Limb (tissue), 2 donors: ENCODE measurements around the gene PFDN1.
"Not testable (repeated sequence)": the region's sequence is repeated elsewhere in the genome, so short reads cannot be mapped to it uniquely, and the experiment has no call there.

ENCODE experiments used
- DNase-seq, 2 donors: peaks; one replicate each; pipeline ENCODE4 v3.0.0-alpha.2; 2016; ENCODE audit errors: extremely low spot score in 2 of 2

Gene PFDN1

GRCh38 chr5:140302786-140303639 is at the start of gene PFDN1:
Gene PFDN1 (minus strand): TSS chr5:140303101. CDS start chr5:140303073, 28 bp downstream.
- peak; percentile 91 to 98 for DNase-seq

- DNase-seq = peak in 1 of 2 donors; percentile 67
These were observed 48.9 kb upstream of the PFDN1 start for GRCh38 chr5:140351609-140352334.

GRCh38 chr5:140349244-140349643 is 46.3 kb upstream of the PFDN1 start:
- DNase-seq = no peak

GRCh38 chr5:140348104-140348503 is 45.2 kb upstream of the PFDN1 start:
- DNase-seq = no peak

GRCh38 chr5:140347360-140347759 is 44.5 kb upstream of the PFDN1 start:
- no peak for DNase-seq

- peak; percentile 61 to 85 for DNase-seq
These were observed 43.7 kb upstream of the PFDN1 start, which contains the start of gene HBEGF for GRCh38 chr5:140346348-140347221. Gene HBEGF (minus strand): TSS chr5:140346603. CDS start chr5:140346328, 275 bp downstream.

- DNase-seq = peak in 1 of 2 donors; percentile 72
These were observed 43.0 kb upstream of the PFDN1 start for GRCh38 chr5:140345919-140346347.

GRCh38 chr5:140344683-140345423 is 42.0 kb upstream of the PFDN1 start:
- DNase-seq = no peak

- DNase-seq = not testable (repeated sequence)
These were observed 40.9 kb upstream of the PFDN1 start for GRCh38 chr5:140343849-140344248.

GRCh38 chr5:140342896-140343295 is 40.0 kb upstream of the PFDN1 start:
- DNase-seq = no peak

- no peak for DNase-seq
These were observed 39.4 kb upstream of the PFDN1 start for GRCh38 chr5:140342287-140342686.

GRCh38 chr5:140341591-140341990 is 38.7 kb upstream of the PFDN1 start:
- DNase-seq = no peak

GRCh38 chr5:140340605-140341121 is 37.8 kb upstream of the PFDN1 start:
- DNase-seq = no peak

GRCh38 chr5:140339636-140340035 is 36.7 kb upstream of the PFDN1 start:
- DNase-seq = no peak

- no peak for DNase-seq
These were observed 36.0 kb upstream of the PFDN1 start for GRCh38 chr5:140338908-140339307.

- no peak for DNase-seq
These were observed 35.4 kb upstream of the PFDN1 start for GRCh38 chr5:140338336-140338735.

- no peak for DNase-seq
These were observed 35.0 kb upstream of the PFDN1 start for GRCh38 chr5:140337880-140338279.

GRCh38 chr5:140336388-140336787 is 33.5 kb upstream of the PFDN1 start:
- no peak for DNase-seq

- DNase-seq = no peak
These were observed 28.7 kb upstream of the PFDN1 start for GRCh38 chr5:140331638-140332037.

- no peak for DNase-seq
These were observed 27.0 kb upstream of the PFDN1 start for GRCh38 chr5:140329739-140330481.
